ENCODE measurements around the gene CITED1. TPM values are rescaled to one million over a fixed set of nuclear protein-coding genes. Genes with fewer than 3 reads are reported as not detected.

CITED1 gene
- total and polyA plus RNA-seq, 8 donors, result 0.39 to 3.8 (median 0.61) TPM; not detected in 1

DNA sequence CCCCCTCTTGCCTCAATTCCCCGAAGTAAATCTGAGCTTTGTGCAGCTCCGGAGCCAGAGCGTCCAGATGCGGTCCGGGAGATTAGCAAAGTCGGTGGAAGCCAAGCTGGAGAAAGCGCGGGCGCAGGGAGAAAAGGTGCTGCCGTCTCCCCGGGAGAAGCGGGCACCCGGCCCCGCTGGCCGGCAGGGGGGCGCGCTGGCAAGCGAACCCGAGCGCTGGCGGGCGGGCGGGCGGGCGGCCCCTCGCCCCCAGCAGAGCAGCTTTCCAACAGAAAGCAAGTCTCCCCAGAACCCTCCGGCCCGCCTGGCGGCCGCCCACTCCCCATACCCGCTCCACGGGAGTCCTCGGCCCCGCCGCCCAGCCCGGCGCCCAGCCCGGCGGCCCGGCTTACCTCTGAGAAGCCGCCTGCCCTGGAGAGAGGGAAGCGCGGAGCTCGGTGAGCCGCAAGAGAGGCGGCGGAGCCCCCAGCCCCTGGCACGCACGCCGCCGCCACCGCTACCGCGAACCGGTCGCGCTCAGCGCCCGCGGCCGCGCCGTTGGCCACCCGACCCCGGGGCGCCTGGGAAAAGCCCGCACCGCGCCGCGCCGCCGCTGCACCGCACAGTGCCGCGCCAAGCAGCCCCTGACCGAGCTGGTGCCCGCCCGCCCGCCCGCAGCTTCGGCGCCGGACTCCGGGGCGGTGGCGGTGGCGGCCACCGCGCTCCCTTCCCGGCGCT lies 529 bp upstream of the CITED1 start:
- DNase-seq (no peak), ATAC-seq (no peak)
- intact Hi-C loops (cut with DNase I), result no loop called here
- Histone ChIP-seq H3K9me3 (no peaks in the 10 kb centered on the region), H3K36me3 (no peaks in the 10 kb centered on the region), H3K27ac (no peak overlapping the region), H3K27me3 (peaks cover 76 to 84% of the 10 kb centered on the region in 2 donors), H3K4me3 (peak overlapping the region; percentile 29 to 41), H3K4me1 (peaks cover 9 to 24% of the 10 kb centered on the region in 2 donors)
- TF ChIP-seq, protein P1, sequence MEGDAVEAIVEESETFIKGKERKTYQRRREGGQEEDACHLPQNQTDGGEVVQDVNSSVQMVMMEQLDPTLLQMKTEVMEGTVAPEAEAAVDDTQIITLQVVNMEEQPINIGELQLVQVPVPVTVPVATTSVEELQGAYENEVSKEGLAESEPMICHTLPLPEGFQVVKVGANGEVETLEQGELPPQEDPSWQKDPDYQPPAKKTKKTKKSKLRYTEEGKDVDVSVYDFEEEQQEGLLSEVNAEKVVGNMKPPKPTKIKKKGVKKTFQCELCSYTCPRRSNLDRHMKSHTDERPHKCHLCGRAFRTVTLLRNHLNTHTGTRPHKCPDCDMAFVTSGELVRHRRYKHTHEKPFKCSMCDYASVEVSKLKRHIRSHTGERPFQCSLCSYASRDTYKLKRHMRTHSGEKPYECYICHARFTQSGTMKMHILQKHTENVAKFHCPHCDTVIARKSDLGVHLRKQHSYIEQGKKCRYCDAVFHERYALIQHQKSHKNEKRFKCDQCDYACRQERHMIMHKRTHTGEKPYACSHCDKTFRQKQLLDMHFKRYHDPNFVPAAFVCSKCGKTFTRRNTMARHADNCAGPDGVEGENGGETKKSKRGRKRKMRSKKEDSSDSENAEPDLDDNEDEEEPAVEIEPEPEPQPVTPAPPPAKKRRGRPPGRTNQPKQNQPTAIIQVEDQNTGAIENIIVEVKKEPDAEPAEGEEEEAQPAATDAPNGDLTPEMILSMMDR (IDR thresholded peaks at IDR 0.05), result no peak

DNA sequence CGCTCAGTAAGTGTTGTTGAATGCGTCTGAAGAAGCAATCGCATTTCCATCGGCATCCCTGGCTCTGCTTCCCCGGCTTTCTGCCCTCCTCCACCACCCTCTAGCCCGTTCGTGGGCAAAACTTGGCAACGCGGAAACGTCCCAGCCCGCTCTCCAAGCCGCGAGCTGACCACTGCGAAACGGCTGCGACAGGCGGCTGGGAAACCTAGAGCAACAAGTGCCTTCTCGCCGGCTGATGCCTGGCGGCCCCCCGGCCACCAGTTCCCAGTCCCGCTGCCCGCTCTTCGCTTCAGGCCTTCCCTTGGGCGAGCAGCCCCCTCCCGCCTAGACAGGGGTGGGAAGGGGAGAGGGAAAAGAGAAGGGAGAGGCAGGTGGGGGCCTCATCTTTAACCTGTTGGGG lies 837 bp downstream of the CITED1 start:
- Histone ChIP-seq H3K4me3 (peak overlapping the region in 1 of 2 donors; percentile 41), H3K36me3 (no peaks in the 10 kb centered on the region), H3K9me3 (no peaks in the 10 kb centered on the region), H3K27ac (no peak overlapping the region), H3K27me3 (peaks cover 73 to 89% of the 10 kb centered on the region in 2 donors), H3K4me1 (peaks cover 9 to 24% of the 10 kb centered on the region in 2 donors)
- no peak for DNase-seq
- no peak for ATAC-seq
- intact Hi-C loops (cut with DNase I), result no loop called here
- TF ChIP-seq, protein P1 (IDR thresholded peaks at IDR 0.05), result no peak

DNA sequence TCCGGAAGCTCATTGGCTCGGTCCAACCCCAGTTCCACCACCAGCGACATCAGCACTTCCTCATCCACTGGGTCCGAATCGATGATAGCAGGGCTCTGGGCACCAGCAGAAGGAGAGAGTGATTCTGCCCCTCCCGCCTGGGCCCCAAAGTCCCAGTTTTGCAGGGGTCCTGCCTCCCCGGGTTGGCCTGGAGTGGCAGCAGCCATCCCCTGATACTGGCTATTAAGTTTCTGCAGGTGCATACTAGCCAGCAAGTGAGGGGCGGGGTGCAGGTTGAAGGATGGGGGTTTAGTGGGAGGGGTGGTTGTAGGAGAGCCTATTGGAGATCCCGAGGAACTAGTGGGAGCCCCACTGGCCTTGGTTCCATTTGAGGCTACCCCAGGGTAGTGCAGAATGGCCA lies 3.9 kb downstream of the CITED1 start:
- H3K27me3 ChIP-seq, result peaks cover 42 to 67% of the 10 kb centered on the region in 2 donors
- no peaks in the 10 kb centered on the region for H3K36me3 ChIP-seq
- ATAC-seq, result no peak
- no peak overlapping the region for H3K27ac ChIP-seq
- TF ChIP-seq, protein P1 (IDR thresholded peaks at IDR 0.05), result no peak
- intact Hi-C loops (cut with DNase I), result no loop called here
- no peak for DNase-seq
- peaks cover 9 to 16% of the 10 kb centered on the region in 2 donors for H3K4me1 ChIP-seq
- no peak overlapping the region for H3K4me3 ChIP-seq
- H3K9me3 ChIP-seq, result no peaks in the 10 kb centered on the region

DNA sequence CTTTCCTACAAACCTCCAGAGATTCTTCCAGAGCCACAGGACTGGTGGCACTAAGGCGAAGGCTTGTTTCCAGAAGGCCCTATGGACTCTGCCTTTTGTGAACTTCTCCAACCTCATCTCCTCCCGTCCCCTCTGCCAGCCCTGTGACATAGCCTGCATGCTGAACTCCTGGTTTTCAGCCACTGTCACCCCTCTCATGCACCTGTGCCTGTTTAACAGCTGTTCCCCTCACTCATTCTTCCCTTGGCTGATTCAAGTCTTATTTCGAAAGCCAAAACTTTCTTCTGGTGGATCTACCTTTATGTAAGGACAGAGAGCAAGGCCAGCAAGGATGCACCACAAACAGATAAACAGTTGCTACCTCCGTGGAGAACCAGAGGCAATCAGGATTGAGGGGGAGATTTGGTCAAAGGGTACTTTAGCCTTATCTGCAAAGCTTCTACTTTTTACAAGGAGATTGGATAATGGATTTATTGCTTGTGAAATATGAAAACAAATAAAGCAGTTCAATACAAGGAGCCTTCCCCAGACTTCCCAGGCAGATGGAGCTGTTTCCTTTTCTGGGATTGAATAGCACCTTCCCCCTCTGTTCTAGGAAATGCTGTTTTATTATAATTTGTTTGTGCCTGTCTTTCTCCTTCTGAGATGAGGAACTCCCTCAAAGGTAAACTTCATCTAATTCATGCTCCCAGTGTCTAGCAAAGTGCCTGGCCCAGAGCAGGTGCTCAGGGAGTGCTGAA lies 5.7 kb downstream of the CITED1 start:
- H3K27ac ChIP-seq, result no peak overlapping the region
- H3K4me1 ChIP-seq, result peaks cover 2 to 4% of the 10 kb centered on the region in 2 donors
- no peaks in the 10 kb centered on the region for H3K36me3 ChIP-seq
- no peak overlapping the region for H3K4me3 ChIP-seq
- TF ChIP-seq, protein P1 (IDR thresholded peaks at IDR 0.05), result no peak
- DNase-seq (no peak), ATAC-seq (no peak)
- peaks cover 25 to 55% of the 10 kb centered on the region in 2 donors for H3K27me3 ChIP-seq
- no peaks in the 10 kb centered on the region for H3K9me3 ChIP-seq
- intact Hi-C loops (cut with DNase I), result no loop called here
